ENCODE measurements around the gene ZNF385C.
"Not testable (repeated sequence)": the region's sequence is repeated elsewhere in the genome, so short reads cannot be mapped to it uniquely, and the experiment has no call there.

Gene ZNF385C

GRCh38 chr17:42097691-42098631 is at the start of gene ZNF385C:
ZNF385C (minus strand) TSS chr17:42098473; CDS start chr17:42063056, 35,417 bp downstream.
- FAIRE-seq: no peak

GRCh38 chr17:42146911-42147607 is 48.8 kb upstream of the ZNF385C start:
- no peak for FAIRE-seq

GRCh38 chr17:42143138-42143537 is 44.9 kb upstream of the ZNF385C start:
- not testable (repeated sequence) for FAIRE-seq

DNA sequence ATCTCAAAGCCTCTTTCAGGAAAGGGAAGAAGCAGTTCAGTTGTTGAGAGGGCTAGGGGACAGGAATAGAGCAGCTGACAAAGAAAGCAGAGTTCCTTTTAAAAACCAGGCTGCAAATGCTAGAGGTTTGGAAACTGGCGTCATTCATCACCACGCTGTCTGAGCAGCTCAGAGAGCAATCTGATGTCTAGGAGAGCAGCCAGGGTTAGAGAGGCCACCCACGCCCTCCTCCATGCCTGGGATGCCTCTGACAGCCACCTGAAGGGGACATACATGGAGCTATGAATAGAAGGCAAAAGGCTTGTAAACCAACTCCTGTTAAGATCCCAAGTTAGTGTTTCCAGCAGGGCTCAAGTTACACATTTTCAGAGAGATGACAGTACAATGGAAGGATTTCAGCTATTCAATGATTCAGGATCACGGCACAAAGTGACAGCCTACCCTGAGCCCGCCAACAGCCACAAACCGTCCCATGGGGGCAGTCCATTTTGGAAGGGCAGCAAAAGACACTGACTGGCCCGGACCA is 44.2 kb upstream of the ZNF385C start:
- FAIRE-seq: no peak

DNA sequence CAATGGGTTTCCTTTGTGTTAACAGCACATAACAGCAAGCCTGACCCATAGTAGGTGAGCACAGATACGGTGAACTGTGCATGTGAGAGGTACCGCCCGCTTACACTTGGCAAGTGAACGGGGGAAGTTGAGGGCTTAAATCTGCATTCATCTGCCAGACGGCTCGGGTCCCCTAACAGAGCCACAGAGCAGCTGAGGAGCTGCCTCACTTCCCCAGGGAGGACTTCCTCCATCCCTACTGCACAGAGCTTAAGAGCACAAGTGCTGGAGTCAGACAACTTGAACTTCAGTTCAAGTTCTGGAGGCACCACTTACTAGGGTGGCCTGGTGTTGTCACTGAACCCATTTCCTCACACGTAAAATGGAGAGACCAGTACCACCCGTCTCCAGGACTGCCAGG is 43.1 kb upstream of the ZNF385C start:
- FAIRE-seq: no peak

- FAIRE-seq: not testable (repeated sequence)
Measured at GRCh38 chr17:42140690-42141089, 42.4 kb upstream of the ZNF385C start.

- no peak for FAIRE-seq
Measured at GRCh38 chr17:42138749-42139492, 40.6 kb upstream of the ZNF385C start.

DNA sequence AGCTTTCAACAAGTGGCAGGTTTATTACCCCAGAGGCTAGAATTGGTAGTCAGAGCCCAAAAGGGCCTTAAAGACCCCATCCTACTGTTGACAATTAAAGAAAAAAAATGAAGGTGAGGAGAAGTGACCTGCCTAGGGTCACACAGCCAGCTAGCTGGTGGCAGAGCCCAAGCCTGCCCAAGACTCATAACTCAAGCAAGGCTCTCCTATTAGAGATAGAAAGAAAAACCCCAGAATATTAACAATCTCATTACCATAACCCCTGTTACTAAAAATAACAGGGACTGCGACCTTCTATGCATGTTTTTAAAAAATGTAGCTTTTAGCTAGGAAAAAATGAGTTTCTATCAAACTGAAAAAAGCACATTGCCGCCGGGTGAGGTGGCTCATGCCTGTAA is 38.4 kb upstream of the ZNF385C start:
- no peak for FAIRE-seq

DNA sequence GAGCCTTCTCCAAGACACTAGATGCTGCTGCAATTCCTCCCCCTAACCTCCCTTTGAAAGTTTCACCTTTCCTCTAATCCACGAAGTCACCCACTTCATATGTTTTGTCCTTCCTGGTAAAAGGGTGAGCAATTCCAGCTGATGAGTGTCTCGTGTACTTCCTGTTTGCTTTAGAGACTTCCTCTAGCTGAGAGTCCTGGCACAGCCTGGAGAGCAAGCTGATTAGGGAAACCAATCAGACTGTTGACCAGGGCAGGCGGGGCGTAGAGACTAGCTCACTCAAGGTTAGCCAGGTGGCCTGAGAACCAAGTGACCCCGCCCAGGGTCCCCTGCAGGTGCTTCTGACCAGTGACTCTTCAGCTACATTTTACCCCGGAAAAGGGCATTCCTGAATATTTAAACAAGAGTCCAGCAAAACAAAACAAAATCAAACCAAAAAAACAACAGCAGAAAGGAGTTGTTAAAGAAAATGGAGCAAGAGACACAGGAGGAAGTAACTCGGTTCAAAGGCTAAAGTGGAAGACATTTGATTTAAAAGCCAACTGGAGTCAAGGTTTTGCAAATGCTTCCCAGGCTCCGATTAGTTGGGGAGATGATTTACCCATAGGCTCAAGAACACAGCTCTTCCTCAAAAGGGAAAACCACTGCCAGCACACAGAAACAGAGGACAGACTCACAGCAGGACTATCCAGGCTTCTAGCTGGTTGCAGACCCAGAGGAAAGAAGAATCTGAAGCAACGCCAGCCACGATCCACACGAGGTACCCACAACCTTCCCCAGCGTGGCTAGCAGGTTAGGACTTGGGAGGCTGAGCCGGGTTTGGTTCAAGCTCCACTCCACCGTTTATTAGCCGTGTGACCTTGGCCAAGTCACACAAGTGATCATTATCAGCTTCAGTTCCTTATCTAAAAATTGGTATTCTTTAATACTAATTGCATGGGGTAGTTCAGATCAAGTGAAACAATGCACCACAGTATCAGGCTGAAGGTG is 37.7 kb upstream of the ZNF385C start:
- no peak for FAIRE-seq

DNA sequence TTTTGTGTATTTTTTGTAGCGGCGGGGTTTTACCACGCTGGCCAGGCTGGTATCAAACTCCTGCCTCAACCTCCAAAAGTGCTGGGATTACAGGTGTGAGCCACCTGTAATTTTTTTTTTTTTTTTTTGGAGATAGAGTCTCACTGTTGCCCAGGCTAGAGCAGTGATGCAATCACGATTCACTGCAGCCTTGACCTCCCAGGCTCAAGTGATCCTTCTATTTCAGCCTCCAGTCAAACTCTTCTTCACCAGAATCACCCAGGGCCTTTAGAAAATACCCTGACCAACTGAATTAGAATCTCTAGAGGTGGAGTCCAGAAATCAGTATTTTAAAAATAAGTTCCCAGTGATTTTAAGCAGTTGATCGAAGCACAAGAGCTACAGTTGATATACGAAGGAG is 36.9 kb upstream of the ZNF385C start:
- FAIRE-seq: no peak

- FAIRE-seq: no peak
Measured at GRCh38 chr17:42133461-42134041, 35.3 kb upstream of the ZNF385C start.

DNA sequence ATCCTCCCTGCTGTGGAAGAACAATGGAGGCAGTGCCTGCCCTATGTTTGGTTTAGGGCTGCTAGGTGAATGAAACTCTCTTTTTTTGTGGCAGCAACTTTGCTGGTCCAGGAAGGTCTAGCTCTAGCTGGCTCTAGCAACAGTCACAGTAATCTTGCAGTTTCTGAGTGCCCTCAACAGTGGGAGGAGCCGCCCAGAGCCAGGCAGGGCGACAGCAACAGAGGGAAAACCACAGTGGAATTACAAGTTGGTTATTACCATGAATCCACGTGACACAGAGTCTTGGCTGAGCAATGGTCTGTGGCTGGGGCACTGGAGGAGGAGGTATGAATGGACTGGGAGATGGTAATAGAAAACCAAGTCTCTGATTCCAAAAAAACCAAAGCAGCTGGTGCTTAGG is 34.7 kb upstream of the ZNF385C start:
- FAIRE-seq: no peak

DNA sequence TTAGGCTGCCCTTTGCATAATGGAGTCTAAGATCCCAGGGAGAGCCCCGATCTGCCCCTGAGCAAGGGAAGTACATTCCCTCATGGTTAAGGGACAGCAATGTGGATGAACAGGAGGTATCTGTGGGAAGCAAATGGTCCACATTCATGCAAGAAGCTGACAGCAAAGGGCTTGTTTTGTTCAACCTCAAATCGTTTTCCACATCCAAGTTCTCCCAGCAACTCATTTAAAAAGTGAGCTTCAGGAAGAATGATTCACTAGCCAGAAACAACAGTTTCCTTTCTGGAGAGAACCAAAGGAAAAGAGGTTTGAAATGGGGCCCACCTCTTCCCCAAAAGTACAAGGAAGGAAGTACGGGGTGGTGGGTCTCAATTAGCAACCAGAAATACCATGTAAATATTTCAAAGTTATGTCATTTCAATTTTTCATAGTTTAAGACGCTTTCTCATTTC is 33.7 kb upstream of the ZNF385C start:
- FAIRE-seq: no peak

DNA sequence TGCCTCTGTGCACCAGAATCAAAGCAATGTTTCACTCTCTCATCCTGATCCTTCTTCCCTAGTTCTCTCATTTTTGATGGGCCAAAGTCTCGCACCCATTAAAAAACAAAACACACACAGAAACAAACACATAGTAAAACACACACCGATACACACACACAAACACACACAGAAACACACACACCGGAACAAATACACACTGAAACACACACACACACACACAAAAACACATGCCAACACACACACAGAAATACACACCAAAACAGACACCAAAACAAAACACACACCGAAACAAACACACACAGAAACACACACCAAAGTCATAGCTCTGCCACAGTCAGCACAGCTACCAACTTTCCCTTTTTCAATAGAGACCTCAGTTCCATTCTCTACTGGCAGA is 33.0 kb upstream of the ZNF385C start:
- no peak for FAIRE-seq

- no peak for FAIRE-seq
Measured at GRCh38 chr17:42130310-42130936, 32.1 kb upstream of the ZNF385C start.

- FAIRE-seq: no peak
Measured at GRCh38 chr17:42129109-42129837, 31.0 kb upstream of the ZNF385C start.

DNA sequence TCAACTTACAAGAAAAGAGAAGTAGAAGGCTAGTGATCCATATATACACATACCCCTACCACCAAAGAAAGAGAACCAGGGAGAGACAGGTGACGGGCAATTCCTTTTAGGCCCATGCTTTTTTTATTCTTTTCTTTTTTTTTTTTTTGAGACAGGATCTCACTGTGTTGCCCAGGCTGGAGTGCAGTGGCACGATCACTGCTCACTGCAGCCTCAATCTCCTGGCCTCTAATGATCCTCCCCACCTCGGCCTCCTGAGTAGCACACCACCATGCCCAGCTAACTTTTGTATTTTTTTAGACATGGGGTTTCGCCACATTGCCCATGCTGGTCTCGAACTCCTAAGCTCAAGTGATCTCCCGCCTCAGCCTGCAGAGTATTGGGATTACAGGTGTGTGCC is 29.1 kb upstream of the ZNF385C start:
- FAIRE-seq: no peak

- FAIRE-seq: no peak
Measured at GRCh38 chr17:42126836-42127235, 28.6 kb upstream of the ZNF385C start.

- no peak for FAIRE-seq
Measured at GRCh38 chr17:42125565-42125964, 27.3 kb upstream of the ZNF385C start.

DNA sequence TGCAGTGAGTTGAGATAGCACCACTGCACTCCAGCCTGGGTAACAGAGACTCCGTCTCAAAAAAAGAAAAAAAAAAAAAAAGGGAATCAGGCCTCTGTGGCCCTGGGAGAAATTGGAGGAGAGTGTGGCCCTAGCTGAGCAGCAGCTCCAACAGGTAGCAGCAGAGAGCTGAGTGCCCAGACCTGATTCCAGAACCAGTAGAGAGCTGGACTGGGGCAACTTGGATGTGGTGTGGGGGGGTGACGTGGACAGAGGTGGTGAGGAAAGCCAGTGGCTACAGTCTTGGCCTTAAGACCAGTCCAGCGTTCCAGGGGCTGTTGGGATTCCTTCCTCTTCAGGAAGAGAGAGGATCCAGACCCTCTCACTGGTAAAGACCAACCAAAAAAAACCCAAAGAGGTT is 26.0 kb upstream of the ZNF385C start:
- FAIRE-seq: no peak

Measured in TTC549 (cell line).